BLaER1 treated with 17β-estradiol and CSF1 and Interleukin-3, amounts not matched to agents 10 nM and 100 nM (cell line): Measurements from ENCODE around the gene ODF4.
"Not testable (repeated sequence)": the region's sequence is repeated elsewhere in the genome, so short reads cannot be mapped to it uniquely, and the experiment has no call there.

Source experiments
- H3K27ac ChIP-seq, 11 experiments: shearing (Covaris generic); formaldehyde crosslinking; 2 replicates each; pipeline ENCODE4 v1.8.1; 2022
- H3K27me3 ChIP-seq, 11 experiments: shearing (Covaris generic); formaldehyde crosslinking; 2 replicates each; pipeline ENCODE4 v1.8.1; 2022
- H3K36me3 ChIP-seq, 11 experiments: shearing (Covaris generic); formaldehyde crosslinking; 2 replicates each; pipeline ENCODE4 v1.8.1; 2022
- H3K4me1 ChIP-seq, 10 experiments: shearing (Covaris generic); formaldehyde crosslinking; 2 replicates each; pipeline ENCODE4 v1.8.1; 2022
- H3K4me2 ChIP-seq, 11 experiments: shearing (Covaris generic); formaldehyde crosslinking; 2 replicates each; pipeline ENCODE4 v1.8.1; 2022
- H3K4me3 ChIP-seq, 10 experiments: shearing (Covaris generic); formaldehyde crosslinking; 2 replicates each; pipeline ENCODE4 v1.8.1; 2022
- H3K9ac ChIP-seq, 11 experiments: shearing (Covaris generic); formaldehyde crosslinking; 2 replicates each; pipeline ENCODE4 v1.8.1; 2022
- H3K9me3 ChIP-seq, 11 experiments: shearing (Covaris generic); formaldehyde crosslinking; replicated peaks in 1 of 11; 2 replicates each; pipeline ENCODE4 v1.8.1; 2022
- H4K20me1 ChIP-seq, 11 experiments: shearing (Covaris generic); formaldehyde crosslinking; 2 replicates each; pipeline ENCODE4 v1.8.1; 2022
- Cebpa-rat ChIP-seq, 11 experiments: shearing (Covaris generic); IDR thresholded peaks; 2 replicates each; pipeline ENCODE4 v1.8.1; 2022

ODF4 gene

GRCh38 chr17:8392274-8392673, 52.6 kb downstream of the ODF4 start:
- peaks cover 0 to 34% (median 22%) of the 10 kb centered on the region in 10 experiments; a peak in 18 of 20 replicates for H3K4me1 ChIP-seq
- H3K27ac ChIP-seq = no peak overlapping the region; a peak in 1 of 22 replicates
- H3K27me3 ChIP-seq = no peaks in the 10 kb centered on the region
- no peaks in the 10 kb centered on the region for H3K36me3 ChIP-seq
- TF ChIP-seq Cebpa-rat (IDR thresholded peaks at IDR 0.05) = no peak
- H3K9ac ChIP-seq = no peak overlapping the region; a peak in 1 of 22 replicates
- no peak overlapping the region for H3K4me3 ChIP-seq
- no peaks in the 10 kb centered on the region for H3K9me3 ChIP-seq
- no peaks in the 10 kb centered on the region for H4K20me1 ChIP-seq
- H3K4me2 ChIP-seq = peak overlapping the region in 3 of 11 experiments; percentile 37 to 51 (median 45); a peak in 4 of 22 replicates

- Histone ChIP-seq H3K36me3 (no peaks in the 10 kb centered on the region), H3K4me2 (peak overlapping the region in 8 of 11 experiments; percentile 18 to 71 (median 56); a peak in 15 of 22 replicates), H3K9me3 (no peaks in the 10 kb centered on the region), H3K9ac (no peak overlapping the region), H4K20me1 (no peaks in the 10 kb centered on the region), H3K27me3 (no peaks in the 10 kb centered on the region), H3K27ac (peak overlapping the region in 4 of 11 experiments; percentile 12 to 32 (median 25); a peak in 4 of 22 replicates), H3K4me1 (peaks cover 0 to 34% (median 22%) of the 10 kb centered on the region in 10 experiments; a peak in 18 of 20 replicates), H3K4me3 (no peak overlapping the region)
- TF ChIP-seq Cebpa-rat (IDR thresholded peaks at IDR 0.05) = no peak
These were observed 53.2 kb downstream of the ODF4 start for GRCh38 chr17:8392674-8393469.

- Histone ChIP-seq H3K27ac (peak overlapping the region in 4 of 11 experiments; percentile 12 to 32 (median 25); a peak in 4 of 22 replicates), H3K36me3 (no peaks in the 10 kb centered on the region), H3K4me2 (peak overlapping the region in 10 of 11 experiments; percentile 18 to 71 (median 51); a peak in 18 of 22 replicates), H3K9me3 (no peaks in the 10 kb centered on the region), H4K20me1 (no peaks in the 10 kb centered on the region), H3K9ac (no peak overlapping the region), H3K27me3 (no peaks in the 10 kb centered on the region), H3K4me1 (peaks cover 0 to 29% (median 22%) of the 10 kb centered on the region in 10 experiments; a peak in 18 of 20 replicates), H3K4me3 (no peak overlapping the region)
- no peak for TF ChIP-seq Cebpa-rat (IDR thresholded peaks at IDR 0.05)
These were observed 54.0 kb downstream of the ODF4 start for GRCh38 chr17:8393470-8394231.

GRCh38 chr17:8394497-8394896, 54.9 kb downstream of the ODF4 start:
- not testable (repeated sequence) for H3K27ac ChIP-seq, H3K9me3 ChIP-seq
- H3K4me1 ChIP-seq = peaks cover 0 to 28% (median 22%) of the 10 kb centered on the region in 10 experiments; a peak in 18 of 20 replicates

More at GRCh38 chr17:8394497-8394896, 54.9 kb downstream of the ODF4 start:
- not testable (repeated sequence) for H3K27me3 ChIP-seq, H3K4me3 ChIP-seq, H3K9ac ChIP-seq, H4K20me1 ChIP-seq, H3K4me2 ChIP-seq, H3K36me3 ChIP-seq
